ENCODE results near the gene ABT1. TPM values are rescaled to one million over a fixed set of nuclear protein-coding genes. Genes with fewer than 3 reads are reported as not detected.

The ABT1 gene
- polyA plus RNA-seq, 1 of the 3 experiments (the other 2 are of a cell fraction): 15.4 TPM

GRCh38 chr6:26613201-26613600 is 16.4 kb downstream of the ABT1 start:
- ChIA-PET CTCF (interaction anchor here (0.7 to 1.3 kb wide), 3 partner anchors 23 to 514 kb away, joined by 3 read pairs; no protein-coding TSS in a partner anchor), POLR2A (no interaction called here)
- H3K4me1 ChIP-seq (ENCODE audit: control insufficient read depth in 1 of 2, insufficient read depth in 2 of 2, low read depth in 1 of 2, low read length in 1 of 2): no peaks in the 10 kb centered on the region
- no peaks in the 10 kb centered on the region for H3F3A ChIP-seq (replicated peaks; ENCODE audit: insufficient read depth)
- H3K36me3 ChIP-seq (replicated peaks in 1 of 2; ENCODE audit: control insufficient read depth in 1 of 2, insufficient read depth in 2 of 2, low read length in 1 of 2): no peaks in the 10 kb centered on the region
- H3K9me3 ChIP-seq: no peaks in the 10 kb centered on the region
- no peak overlapping the region for H3K9ac ChIP-seq
- no peak overlapping the region for H2AFZ ChIP-seq (ENCODE audit: low read depth)
- H3K4me2 ChIP-seq: no peak overlapping the region
- TF ChIP-seq, protein P1, sequence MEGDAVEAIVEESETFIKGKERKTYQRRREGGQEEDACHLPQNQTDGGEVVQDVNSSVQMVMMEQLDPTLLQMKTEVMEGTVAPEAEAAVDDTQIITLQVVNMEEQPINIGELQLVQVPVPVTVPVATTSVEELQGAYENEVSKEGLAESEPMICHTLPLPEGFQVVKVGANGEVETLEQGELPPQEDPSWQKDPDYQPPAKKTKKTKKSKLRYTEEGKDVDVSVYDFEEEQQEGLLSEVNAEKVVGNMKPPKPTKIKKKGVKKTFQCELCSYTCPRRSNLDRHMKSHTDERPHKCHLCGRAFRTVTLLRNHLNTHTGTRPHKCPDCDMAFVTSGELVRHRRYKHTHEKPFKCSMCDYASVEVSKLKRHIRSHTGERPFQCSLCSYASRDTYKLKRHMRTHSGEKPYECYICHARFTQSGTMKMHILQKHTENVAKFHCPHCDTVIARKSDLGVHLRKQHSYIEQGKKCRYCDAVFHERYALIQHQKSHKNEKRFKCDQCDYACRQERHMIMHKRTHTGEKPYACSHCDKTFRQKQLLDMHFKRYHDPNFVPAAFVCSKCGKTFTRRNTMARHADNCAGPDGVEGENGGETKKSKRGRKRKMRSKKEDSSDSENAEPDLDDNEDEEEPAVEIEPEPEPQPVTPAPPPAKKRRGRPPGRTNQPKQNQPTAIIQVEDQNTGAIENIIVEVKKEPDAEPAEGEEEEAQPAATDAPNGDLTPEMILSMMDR (IDR thresholded peaks at IDR 0.05): no peak
- TF ChIP-seq FOSL2 (IDR thresholded peaks at IDR 0.05; ENCODE audit: borderline replicate concordance, low read depth): no peak
- no peak for TF ChIP-seq MXI1 (IDR thresholded peaks at IDR 0.05; ENCODE audit: low read depth, low read length)
- TF ChIP-seq GATA2 (CRISPR knock-in tag; IDR thresholded peaks at IDR 0.05): no peak
- no peak for TF ChIP-seq RFX5 (IDR thresholded peaks at IDR 0.05; ENCODE audit: low read length)
- TF ChIP-seq REST (IDR thresholded peaks at IDR 0.05; ENCODE audit: low read depth, low read length): no peak
- TF ChIP-seq TAF1 (IDR thresholded peaks at IDR 0.05; ENCODE audit: borderline replicate concordance, low read depth, low read length): no peak
- TF ChIP-seq NRF1 (IDR thresholded peaks at IDR 0.05; ENCODE audit: low read depth, low read length): no peak
- TF ChIP-seq SMC3 (IDR thresholded peaks at IDR 0.05; ENCODE audit: low read depth, low read length): no peak
- TF ChIP-seq NFIC (IDR thresholded peaks at IDR 0.05; ENCODE audit: borderline replicate concordance): no peak
- TF ChIP-seq MEF2A (IDR thresholded peaks at IDR 0.05; ENCODE audit: borderline replicate concordance, low read depth): no peak
- TF ChIP-seq SIN3A (IDR thresholded peaks at IDR 0.05; ENCODE audit: borderline replicate concordance, low read depth, low read length): no peak
- TF ChIP-seq, protein P2, sequence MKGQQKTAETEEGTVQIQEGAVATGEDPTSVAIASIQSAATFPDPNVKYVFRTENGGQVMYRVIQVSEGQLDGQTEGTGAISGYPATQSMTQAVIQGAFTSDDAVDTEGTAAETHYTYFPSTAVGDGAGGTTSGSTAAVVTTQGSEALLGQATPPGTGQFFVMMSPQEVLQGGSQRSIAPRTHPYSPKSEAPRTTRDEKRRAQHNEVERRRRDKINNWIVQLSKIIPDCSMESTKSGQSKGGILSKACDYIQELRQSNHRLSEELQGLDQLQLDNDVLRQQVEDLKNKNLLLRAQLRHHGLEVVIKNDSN (IDR thresholded peaks at IDR 0.05; ENCODE audit: borderline replicate concordance, low read depth): no peak
- no peak for TF ChIP-seq TCF12 (IDR thresholded peaks at IDR 0.05)
- TF ChIP-seq FOXJ3 (CRISPR knock-in tag; IDR thresholded peaks at IDR 0.05): no peak
- no peak for TF ChIP-seq EZH2phosphoT487 (IDR thresholded peaks at IDR 0.05; ENCODE audit: borderline replicate concordance, low read depth)
- no peaks in the 10 kb centered on the region for H3K9me2 ChIP-seq
- H3K4me3 ChIP-seq (ENCODE audit: low read depth in 2 of 2, low read length in 1 of 2): no peak overlapping the region
- H3K79me2 ChIP-seq (ENCODE audit: insufficient read depth): no peaks in the 10 kb centered on the region
- H3K27me3 ChIP-seq (ENCODE audit: insufficient read depth): peaks cover 9% of the 10 kb centered on the region; the same call in 1 of the 2 replicates
- WGBS (ENCODE audit: low lambda C conversion rate): 84% methylated on average over 9 of the region's 19 CpGs
- H3K27ac ChIP-seq (ENCODE audit: low read depth in 2 of 2, low read length in 1 of 2): no peak overlapping the region
- no peaks in the 10 kb centered on the region for H4K20me1 ChIP-seq (ENCODE audit: insufficient read depth)
- no peak for DNase-seq

All from SK-N-SH (cell line).